Epithelial cell of proximal tubule (primary cell): ENCODE measurements around the gene METTL27. TPM values are rescaled to one million over a fixed set of nuclear protein-coding genes. Genes with fewer than 3 reads are reported as not detected.
"Not testable (repeated sequence)": the region's sequence is repeated elsewhere in the genome, so short reads cannot be mapped to it uniquely, and the experiment has no call there.

ENCODE experiments used
- DNase-seq: peaks from one replicate; pipeline ENCODE4 v3.0.0-alpha.2; 2011; ENCODE audit warnings: low read depth
- H3K4me3 ChIP-seq: 2 replicates; pipeline ENCODE4 v1.5.1; 2011; ENCODE audit warnings: low read depth, mild to moderate bottlenecking, low read length
- total RNA-seq: library from RNA; depleted of rRNA; stranded (reverse); fragments of >200 nt; gene quantifications from 2 replicates; pipeline ENCODE4 v1.2.3, GENCODE V29; 2015
- TF ChIP-seq, protein P1 (sequence below): conservative IDR thresholded peaks from 2 replicates; pipeline ENCODE4 v1.5.1; 2012; ENCODE audit warnings: low read depth, mild to moderate bottlenecking, low read length

Gene METTL27
- total RNA-seq, 1 donor from 2014 or later = 13.7 TPM

DNA sequence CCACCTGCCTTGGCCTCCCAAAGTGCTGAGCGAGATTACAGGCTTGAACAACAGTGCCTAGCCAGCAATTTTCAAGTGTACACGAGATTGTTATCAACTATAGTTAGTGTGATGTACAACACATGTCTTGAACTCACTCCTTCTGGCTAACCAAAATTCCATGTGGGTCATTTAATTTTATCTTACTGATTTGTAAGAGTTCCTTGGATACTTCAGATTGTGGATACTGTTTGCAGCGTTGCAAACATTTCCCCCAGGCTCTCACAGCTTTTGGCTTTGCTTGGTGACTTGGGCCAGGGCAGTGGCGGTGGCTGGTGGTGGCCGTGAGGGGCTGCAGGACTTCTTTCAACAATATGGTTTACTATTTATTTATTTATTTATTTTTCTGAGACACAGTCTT is 10.2 kb upstream of the METTL27 start:
- TF ChIP-seq, protein P1, sequence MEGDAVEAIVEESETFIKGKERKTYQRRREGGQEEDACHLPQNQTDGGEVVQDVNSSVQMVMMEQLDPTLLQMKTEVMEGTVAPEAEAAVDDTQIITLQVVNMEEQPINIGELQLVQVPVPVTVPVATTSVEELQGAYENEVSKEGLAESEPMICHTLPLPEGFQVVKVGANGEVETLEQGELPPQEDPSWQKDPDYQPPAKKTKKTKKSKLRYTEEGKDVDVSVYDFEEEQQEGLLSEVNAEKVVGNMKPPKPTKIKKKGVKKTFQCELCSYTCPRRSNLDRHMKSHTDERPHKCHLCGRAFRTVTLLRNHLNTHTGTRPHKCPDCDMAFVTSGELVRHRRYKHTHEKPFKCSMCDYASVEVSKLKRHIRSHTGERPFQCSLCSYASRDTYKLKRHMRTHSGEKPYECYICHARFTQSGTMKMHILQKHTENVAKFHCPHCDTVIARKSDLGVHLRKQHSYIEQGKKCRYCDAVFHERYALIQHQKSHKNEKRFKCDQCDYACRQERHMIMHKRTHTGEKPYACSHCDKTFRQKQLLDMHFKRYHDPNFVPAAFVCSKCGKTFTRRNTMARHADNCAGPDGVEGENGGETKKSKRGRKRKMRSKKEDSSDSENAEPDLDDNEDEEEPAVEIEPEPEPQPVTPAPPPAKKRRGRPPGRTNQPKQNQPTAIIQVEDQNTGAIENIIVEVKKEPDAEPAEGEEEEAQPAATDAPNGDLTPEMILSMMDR = no peak
- no peak for DNase-seq
- H3K4me3 ChIP-seq = no peak overlapping the region

DNA sequence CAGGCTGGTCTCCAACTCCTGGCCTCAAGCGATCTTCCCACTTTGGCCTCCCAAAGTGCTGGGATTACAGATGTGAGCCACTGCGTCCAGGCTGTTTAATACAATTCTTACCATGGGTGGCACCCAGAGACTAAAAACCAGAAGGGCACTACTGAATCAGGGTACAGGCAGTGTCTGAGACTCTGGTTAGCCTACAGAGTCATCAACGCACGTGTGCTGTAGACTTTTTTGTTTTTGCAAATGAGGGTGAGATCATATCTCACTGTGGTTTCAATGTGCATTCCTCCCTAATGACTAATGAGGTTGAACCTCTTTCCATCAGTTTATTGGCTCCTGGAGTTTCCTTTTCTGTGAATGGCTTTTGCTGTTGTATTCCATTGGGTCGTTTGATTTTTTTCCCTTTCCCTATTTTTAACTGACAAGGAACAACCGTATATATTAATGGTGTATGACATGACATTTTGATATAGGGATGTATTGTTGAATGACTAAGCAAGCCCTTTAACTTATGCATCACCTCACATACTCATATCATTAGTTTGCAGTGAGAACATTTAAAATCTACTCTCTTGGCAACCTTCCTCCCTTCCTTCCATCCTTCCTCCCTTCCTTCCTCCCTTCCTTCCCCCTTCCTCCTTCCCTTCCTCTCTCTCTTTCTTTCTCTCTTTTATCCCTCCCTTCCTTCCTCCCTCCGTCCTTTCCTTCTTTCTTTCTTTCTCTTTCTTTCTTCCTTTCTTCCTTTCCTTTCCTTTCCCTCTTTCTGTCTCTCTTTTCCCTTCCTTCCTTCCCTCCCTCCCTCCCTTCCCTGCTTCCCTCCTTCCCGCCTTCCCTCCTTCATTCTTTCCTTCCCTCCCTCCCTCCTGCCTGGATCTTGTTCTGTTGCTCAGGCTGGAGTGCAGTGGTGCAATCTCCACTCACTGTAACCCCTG is 9.4 kb upstream of the METTL27 start:
- no peak overlapping the region for H3K4me3 ChIP-seq
- TF ChIP-seq, protein P1 = no peak
- peak; percentile 98 for DNase-seq

DNA sequence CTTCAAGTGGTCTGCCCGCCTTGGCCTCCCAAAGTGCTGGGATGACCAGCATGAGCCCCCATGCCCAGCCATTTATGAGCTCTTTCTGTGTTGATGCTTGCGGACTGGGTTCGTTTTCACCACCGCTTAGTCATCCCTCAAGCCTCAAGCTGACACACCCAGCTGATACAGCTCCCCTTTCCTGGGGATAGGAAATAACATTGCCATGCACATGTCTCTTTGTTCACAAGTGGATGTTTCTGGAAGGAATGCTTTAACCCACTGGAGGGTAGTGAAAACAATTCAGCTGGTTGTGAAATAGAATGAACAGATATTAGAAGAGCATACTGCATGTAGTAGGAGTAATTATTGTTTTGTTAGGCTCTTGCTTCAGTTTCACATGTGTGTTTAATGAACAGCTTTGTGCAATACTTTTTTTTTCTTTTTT is 8.5 kb upstream of the METTL27 start:
- no peak overlapping the region for H3K4me3 ChIP-seq
- peak; percentile 99 for DNase-seq
- TF ChIP-seq, protein P1 = no peak

DNA sequence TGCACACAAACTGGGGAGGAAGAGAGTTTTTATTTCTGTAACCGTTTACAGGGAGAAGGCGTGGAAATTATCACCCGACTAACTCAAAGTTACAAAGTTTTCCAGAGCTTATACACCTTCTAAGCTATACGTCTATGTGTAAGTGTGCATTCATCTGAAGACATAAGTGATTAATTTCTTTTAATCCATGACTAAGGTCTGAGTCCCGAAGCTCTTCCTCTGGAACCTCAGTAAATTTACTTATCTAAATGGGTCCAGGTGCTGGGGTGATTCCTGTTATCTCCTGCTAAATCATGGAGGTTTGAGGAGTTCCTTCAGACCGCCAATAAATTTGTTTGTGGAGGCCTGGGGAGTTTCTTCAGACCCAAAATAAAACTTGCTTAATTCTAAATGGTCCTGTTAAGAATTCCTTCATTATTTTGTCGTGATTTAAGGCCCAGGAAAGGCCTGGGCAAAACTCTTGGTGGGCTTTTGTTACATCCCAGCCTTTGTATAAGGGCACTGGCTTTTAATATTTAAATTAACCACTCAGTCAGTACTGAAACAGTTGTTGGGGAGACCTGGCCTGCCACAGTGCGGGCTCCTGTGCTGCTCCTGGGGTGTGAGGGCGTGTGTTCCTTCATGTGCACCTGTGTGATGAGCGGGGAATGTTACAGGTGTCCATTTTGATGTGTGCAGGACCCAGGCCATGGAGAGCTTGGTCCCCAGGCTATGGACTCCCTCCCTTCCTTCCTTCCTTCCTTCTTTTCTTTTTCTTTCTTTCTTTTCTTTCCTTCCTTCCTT is 5.8 kb upstream of the METTL27 start:
- DNase-seq = no peak

DNA sequence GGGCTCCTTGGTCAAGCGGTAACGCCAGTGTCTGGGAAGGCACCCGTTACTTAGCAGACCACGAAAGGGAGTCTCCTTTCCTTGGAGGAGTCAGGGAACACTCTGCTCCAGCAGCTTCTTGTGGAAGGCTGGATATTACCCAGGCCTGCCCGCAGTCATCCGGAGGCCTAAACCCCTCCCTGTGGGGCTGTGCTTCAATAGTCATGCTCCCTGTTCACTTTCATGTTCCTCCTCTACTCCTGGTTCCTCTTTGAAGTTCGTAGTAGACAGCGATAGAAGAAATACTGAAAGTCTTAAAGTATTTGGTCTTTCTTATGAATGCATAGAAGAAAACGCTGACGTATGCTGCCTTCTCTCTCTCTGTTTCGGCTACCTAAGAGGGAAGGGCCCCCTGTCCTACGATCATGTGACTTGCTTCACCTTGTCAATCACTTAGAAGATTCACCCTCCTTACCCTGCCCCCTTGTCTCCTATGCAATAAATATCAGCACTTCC is 3.4 kb upstream of the METTL27 start:
- not testable (repeated sequence) for DNase-seq, H3K4me3 ChIP-seq

More for the DNA sequence above, 5.8 kb upstream of the METTL27 start:
- TF ChIP-seq, protein P1 = no peak
- H3K4me3 ChIP-seq = no peak overlapping the region

DNA sequence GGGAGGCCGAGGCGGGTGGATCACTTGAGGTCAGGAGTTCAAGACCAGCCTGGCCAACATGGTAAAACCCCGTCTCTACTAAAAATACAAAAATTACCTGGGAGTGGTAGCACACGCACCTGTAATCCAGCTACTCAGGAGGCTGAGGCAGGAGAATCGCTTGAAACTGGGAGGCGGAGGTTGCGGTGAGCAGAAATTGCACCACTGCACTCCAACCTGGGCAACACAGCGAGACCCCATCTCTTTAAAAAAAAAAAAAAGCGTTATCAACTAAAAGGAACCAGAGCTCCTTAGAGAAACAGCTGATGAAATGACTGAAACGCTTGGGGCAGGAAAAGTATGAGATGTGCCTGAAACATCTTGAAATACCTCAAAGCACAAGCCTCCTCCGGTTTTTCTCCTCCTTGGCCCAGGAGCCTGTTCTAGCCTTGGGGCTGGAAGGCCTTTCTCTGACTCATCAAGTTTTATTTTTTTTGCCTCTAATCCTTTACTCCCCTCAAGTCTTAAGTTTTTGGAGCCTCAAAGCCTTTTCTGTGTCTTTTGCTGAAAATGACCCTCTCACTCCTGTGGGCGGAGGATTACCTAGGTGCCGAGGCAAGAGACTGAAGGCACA is 2.6 kb upstream of the METTL27 start:
- H3K4me3 ChIP-seq = no peak overlapping the region
- TF ChIP-seq, protein P1 = no peak
- DNase-seq = no peak

DNA sequence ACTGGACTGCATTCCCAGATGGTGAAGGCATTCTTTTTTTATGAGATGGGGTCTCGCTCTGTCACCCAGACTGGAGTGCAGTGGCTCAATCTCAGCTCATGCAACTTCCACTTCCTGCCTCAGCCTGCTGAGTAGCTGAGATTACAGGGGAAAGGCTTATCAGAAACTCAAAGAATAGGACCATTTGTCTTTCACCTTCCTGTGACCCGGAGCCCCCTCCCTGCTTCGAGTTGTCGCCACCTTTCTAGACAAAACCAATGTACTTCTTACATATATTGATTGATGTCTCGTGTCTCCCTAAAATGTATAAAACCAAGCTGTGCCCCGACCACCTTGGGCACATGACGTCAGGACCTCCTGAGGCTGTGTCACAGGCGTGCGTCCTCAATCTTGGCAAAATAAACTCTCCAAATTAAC is 1.8 kb upstream of the METTL27 start:
- no peak overlapping the region for H3K4me3 ChIP-seq
- no peak for DNase-seq
- TF ChIP-seq, protein P1 = no peak
